Measurements from ENCODE around the gene INS. TPM values are rescaled to one million over a fixed set of nuclear protein-coding genes. Genes with fewer than 3 reads are reported as not detected.

INS gene
- total RNA-seq, 1 donor from 2014 or later: not detected

- no peaks in the 10 kb centered on the region for H3K4me1 ChIP-seq
- H3K27me3 ChIP-seq: peaks cover 5% of the 10 kb centered on the region
- intact Hi-C loops (cut with DNase I): no loop called here
- H3K36me3 ChIP-seq: no peaks in the 10 kb centered on the region
- no peak overlapping the region for H3K4me3 ChIP-seq
- no peak for DNase-seq (ENCODE audit: low spot score in 2 of 2)
- H3K9me3 ChIP-seq: no peaks in the 10 kb centered on the region
- H3K27ac ChIP-seq: no peak overlapping the region
- no peak for TF ChIP-seq CTCF (IDR thresholded peaks at IDR 0.05)
Observed at GRCh38 chr11:2122907-2123627, 37.9 kb downstream of the INS start.

GRCh38 chr11:2122222-2122906, 38.6 kb downstream of the INS start:
- intact Hi-C loops (cut with DNase I): no loop called here
- Histone ChIP-seq H3K4me1 (no peaks in the 10 kb centered on the region), H3K27me3 (peaks cover 5% of the 10 kb centered on the region), H3K36me3 (no peaks in the 10 kb centered on the region), H3K27ac (no peak overlapping the region), H3K9me3 (no peaks in the 10 kb centered on the region), H3K4me3 (no peak overlapping the region)
- DNase-seq (ENCODE audit: low spot score in 2 of 2): no peak
- no peak for TF ChIP-seq CTCF (IDR thresholded peaks at IDR 0.05)

- DNase-seq (ENCODE audit: low spot score in 2 of 2): no peak
- Histone ChIP-seq H3K4me3 (no peak overlapping the region), H3K27me3 (peaks cover 5% of the 10 kb centered on the region), H3K9me3 (peaks cover 0 to 4% of the 10 kb centered on the region in 2 donors), H3K36me3 (no peaks in the 10 kb centered on the region), H3K4me1 (no peaks in the 10 kb centered on the region), H3K27ac (no peak overlapping the region)
- intact Hi-C loops (cut with DNase I): no loop called here
- no peak for TF ChIP-seq CTCF (IDR thresholded peaks at IDR 0.05)
Observed at GRCh38 chr11:2121227-2122130, 39.5 kb downstream of the INS start.

GRCh38 chr11:2120359-2121100, 40.5 kb downstream of the INS start:
- Histone ChIP-seq H3K27me3 (peaks cover 5% of the 10 kb centered on the region), H3K9me3 (peaks cover 0 to 9% of the 10 kb centered on the region in 2 donors), H3K27ac (no peak overlapping the region), H3K4me3 (no peak overlapping the region), H3K36me3 (no peaks in the 10 kb centered on the region), H3K4me1 (no peaks in the 10 kb centered on the region)
- DNase-seq (ENCODE audit: low spot score in 2 of 2): no peak
- no peak for TF ChIP-seq CTCF (IDR thresholded peaks at IDR 0.05)
- intact Hi-C loops (cut with DNase I): no loop called here

GRCh38 chr11:2118677-2119076, 42.3 kb downstream of the INS start:
- no peak overlapping the region for H3K4me3 ChIP-seq
- no peak for DNase-seq (ENCODE audit: low spot score in 2 of 2)
- H3K4me1 ChIP-seq: no peaks in the 10 kb centered on the region
- intact Hi-C loops (cut with DNase I): no loop called here
- H3K27me3 ChIP-seq: peaks cover 5% of the 10 kb centered on the region
- no peaks in the 10 kb centered on the region for H3K36me3 ChIP-seq
- peaks cover 0 to 9% of the 10 kb centered on the region in 2 donors for H3K9me3 ChIP-seq
- no peak for TF ChIP-seq CTCF (IDR thresholded peaks at IDR 0.05)
- H3K27ac ChIP-seq: no peak overlapping the region

Data from ascending aorta (tissue), 2 donors.